Loucy (cell line): ENCODE measurements around the gene SNAPC2.

Source experiments
- H2AFZ ChIP-seq: fragments of 200-600 bp; sonication (generic); 2 replicates; pipeline ENCODE4 v1.6.0; 2016; ENCODE audit warnings: antibody characterized with exemption, mild to moderate bottlenecking, low read length, moderate library complexity
- H3F3A ChIP-seq: fragments of 200-600 bp; 2 replicates; pipeline ENCODE4 v1.6.0; 2016; ENCODE audit warnings: antibody characterized with exemption, low read depth, mild to moderate bottlenecking
- H3K27me3 ChIP-seq: fragments of 200-600 bp; sonication (generic); 2 replicates; pipeline ENCODE4 v1.6.1; 2014; ENCODE audit warnings: low read length, mild to moderate bottlenecking; ENCODE audit not compliant: insufficient read depth, poor library complexity, severe bottlenecking
- H3K36me3 ChIP-seq: fragments of 200-600 bp; sonication (generic); 2 replicates; pipeline ENCODE4 v1.6.1; 2016; ENCODE audit warnings: low read length; ENCODE audit not compliant: insufficient read depth
- H3K4me1 ChIP-seq: fragments of 200-600 bp; sonication (generic); 2 replicates; pipeline ENCODE4 v1.5.1; 2014; ENCODE audit warnings: low read length, mild to moderate bottlenecking; ENCODE audit not compliant: insufficient read depth, poor library complexity, severe bottlenecking
- H3K4me2 ChIP-seq: fragments of 200-600 bp; sonication (generic); 2 replicates; pipeline ENCODE4 v1.6.0; 2014; ENCODE audit warnings: antibody characterized with exemption, low read length, low read depth, mild to moderate bottlenecking; ENCODE audit not compliant: poor library complexity, severe bottlenecking
- H3K4me3 ChIP-seq: fragments of 200-600 bp; sonication (generic); 2 replicates; pipeline ENCODE4 v1.5.1; 2014; ENCODE audit warnings: low read length, mild to moderate bottlenecking, mixed read lengths; ENCODE audit not compliant: poor library complexity, severe bottlenecking
- H3K79me2 ChIP-seq: fragments of 200-600 bp; sonication (generic); 2 replicates; pipeline ENCODE4 v1.6.1; 2014; ENCODE audit warnings: low read length; ENCODE audit not compliant: insufficient read depth
- H3K9ac ChIP-seq: fragments of 200-600 bp; sonication (generic); 2 replicates; pipeline ENCODE4 v1.6.0; 2014; ENCODE audit warnings: mild to moderate bottlenecking, low read depth, low read length, moderate library complexity; ENCODE audit not compliant: poor library complexity, severe bottlenecking
- H3K9me2 ChIP-seq: fragments of 200-600 bp; sonication (generic); replicated peaks from 2 replicates; pipeline ENCODE4 v1.6.1; 2016; ENCODE audit warnings: low read depth, low read length, mixed read lengths
- H3K9me3 ChIP-seq: fragments of 200-600 bp; sonication (generic); 2 replicates; pipeline ENCODE4 v1.6.1; 2014; ENCODE audit warnings: mild to moderate bottlenecking, antibody characterized with exemption, low read length, low read depth; ENCODE audit not compliant: insufficient read depth
- H4K20me1 ChIP-seq: fragments of 200-600 bp; sonication (generic); 2 replicates; pipeline ENCODE4 v1.6.0; 2014; ENCODE audit warnings: antibody characterized with exemption, low read length, mild to moderate bottlenecking; ENCODE audit not compliant: insufficient read depth, poor library complexity, severe bottlenecking
- EZH2phosphoT487 ChIP-seq: fragments of 200-600 bp; IDR thresholded peaks from 2 replicates; pipeline ENCODE4 v1.6.1; 2018; ENCODE audit warnings: antibody characterized with exemption, mild to moderate bottlenecking, moderate library complexity, borderline replicate concordance
- TF ChIP-seq, protein P1 (sequence below): fragments of 200-600 bp; sonication (generic); conservative IDR thresholded peaks from 2 replicates; pipeline ENCODE4 v1.5.1; 2014; ENCODE audit warnings: mild to moderate bottlenecking, antibody characterized with exemption, low read length

Gene SNAPC2

DNA sequence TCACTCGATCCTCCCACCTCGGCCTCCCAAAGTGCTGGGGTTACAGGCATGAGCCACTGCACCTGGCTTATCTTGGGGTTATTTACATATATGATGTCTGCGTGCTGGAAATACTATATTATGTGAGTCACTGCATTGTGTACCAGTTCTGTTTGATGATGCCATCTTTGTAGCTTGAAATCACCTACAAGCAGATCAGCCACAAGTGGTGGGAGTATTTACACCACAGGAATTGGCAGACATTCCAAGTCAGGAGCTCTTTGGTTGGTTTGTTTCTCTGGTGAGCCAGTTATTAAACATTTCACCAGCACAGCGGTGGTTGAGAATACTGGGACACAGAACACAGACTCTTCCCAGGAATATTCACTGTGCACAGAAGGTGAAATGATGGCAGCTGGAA is 27.8 kb downstream of the SNAPC2 start:
- H3K4me2 ChIP-seq: no peak overlapping the region
- H3K9me2 ChIP-seq: no peaks in the 10 kb centered on the region
- peaks cover 9% of the 10 kb centered on the region for H3K4me1 ChIP-seq
- H3K4me3 ChIP-seq: no peak overlapping the region
- H3K9me3 ChIP-seq: no peaks in the 10 kb centered on the region
- no peak overlapping the region for H2AFZ ChIP-seq
- H3K36me3 ChIP-seq: no peaks in the 10 kb centered on the region
- peaks cover 4% of the 10 kb centered on the region for H3K79me2 ChIP-seq
- no peaks in the 10 kb centered on the region for H3F3A ChIP-seq
- TF ChIP-seq EZH2phosphoT487: no peak
- TF ChIP-seq, protein P1, sequence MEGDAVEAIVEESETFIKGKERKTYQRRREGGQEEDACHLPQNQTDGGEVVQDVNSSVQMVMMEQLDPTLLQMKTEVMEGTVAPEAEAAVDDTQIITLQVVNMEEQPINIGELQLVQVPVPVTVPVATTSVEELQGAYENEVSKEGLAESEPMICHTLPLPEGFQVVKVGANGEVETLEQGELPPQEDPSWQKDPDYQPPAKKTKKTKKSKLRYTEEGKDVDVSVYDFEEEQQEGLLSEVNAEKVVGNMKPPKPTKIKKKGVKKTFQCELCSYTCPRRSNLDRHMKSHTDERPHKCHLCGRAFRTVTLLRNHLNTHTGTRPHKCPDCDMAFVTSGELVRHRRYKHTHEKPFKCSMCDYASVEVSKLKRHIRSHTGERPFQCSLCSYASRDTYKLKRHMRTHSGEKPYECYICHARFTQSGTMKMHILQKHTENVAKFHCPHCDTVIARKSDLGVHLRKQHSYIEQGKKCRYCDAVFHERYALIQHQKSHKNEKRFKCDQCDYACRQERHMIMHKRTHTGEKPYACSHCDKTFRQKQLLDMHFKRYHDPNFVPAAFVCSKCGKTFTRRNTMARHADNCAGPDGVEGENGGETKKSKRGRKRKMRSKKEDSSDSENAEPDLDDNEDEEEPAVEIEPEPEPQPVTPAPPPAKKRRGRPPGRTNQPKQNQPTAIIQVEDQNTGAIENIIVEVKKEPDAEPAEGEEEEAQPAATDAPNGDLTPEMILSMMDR: no peak
- no peaks in the 10 kb centered on the region for H3K27me3 ChIP-seq
- no peak overlapping the region for H3K9ac ChIP-seq
- no peaks in the 10 kb centered on the region for H4K20me1 ChIP-seq

DNA sequence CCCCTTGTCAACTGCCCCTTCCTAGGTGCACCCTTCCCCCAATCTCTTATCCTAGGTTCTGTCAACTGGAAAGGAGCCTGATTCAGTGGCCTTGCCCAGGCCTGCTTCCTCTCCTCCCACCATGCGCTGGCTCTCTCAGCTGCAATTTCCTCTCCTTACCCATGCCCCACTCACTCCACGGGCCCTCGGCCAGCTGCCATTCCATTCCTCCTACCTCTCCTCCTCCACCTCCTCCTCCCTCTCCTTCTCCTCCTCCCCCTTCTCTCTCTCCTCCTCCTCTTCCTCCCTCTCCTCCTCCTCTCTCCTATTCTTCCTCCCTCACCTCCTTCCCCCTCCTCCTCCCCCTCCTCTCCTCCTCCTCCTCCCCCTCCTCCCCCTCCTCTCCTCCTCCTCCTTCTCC is 32.9 kb downstream of the SNAPC2 start:
- Histone ChIP-seq H3K79me2 (no peaks in the 10 kb centered on the region), H3F3A (no peaks in the 10 kb centered on the region), H3K36me3 (peaks cover 5% of the 10 kb centered on the region; the same call in 1 of the 2 replicates), H3K27me3 (no peaks in the 10 kb centered on the region), H3K4me1 (peaks cover 4% of the 10 kb centered on the region), H3K4me2 (no peak overlapping the region), H3K9ac (no peak overlapping the region), H2AFZ (no peak overlapping the region), H3K9me3 (no peaks in the 10 kb centered on the region), H3K4me3 (no peak overlapping the region), H4K20me1 (no peaks in the 10 kb centered on the region), H3K9me2 (no peaks in the 10 kb centered on the region)
- TF ChIP-seq, protein P1: no peak
- no peak for TF ChIP-seq EZH2phosphoT487

DNA sequence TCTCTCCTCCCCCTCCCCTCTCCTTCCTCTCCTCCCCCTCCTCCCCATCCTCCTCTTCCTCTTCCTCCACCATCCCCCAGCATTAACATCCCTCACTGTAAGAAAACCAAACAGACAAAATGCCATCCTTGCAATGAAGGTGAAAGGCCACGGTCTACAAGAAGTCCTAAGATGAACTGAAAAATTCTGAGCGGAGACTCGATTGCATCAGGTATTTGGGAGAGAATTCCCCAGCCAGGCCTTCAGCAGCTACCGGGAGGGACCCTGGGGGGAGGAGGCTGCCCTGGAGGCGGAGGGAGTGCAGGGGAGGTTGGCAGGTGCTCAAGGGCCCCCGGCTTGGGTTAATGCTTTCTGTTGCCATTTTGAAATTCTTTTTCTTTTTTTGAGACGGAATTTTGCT is 33.4 kb downstream of the SNAPC2 start:
- Histone ChIP-seq H3K27me3 (no peaks in the 10 kb centered on the region), H3F3A (no peaks in the 10 kb centered on the region), H3K4me1 (peaks cover 4% of the 10 kb centered on the region), H3K9me3 (no peaks in the 10 kb centered on the region), H3K4me2 (no peak overlapping the region), H4K20me1 (no peaks in the 10 kb centered on the region), H3K79me2 (no peaks in the 10 kb centered on the region), H3K4me3 (no peak overlapping the region), H3K9me2 (no peaks in the 10 kb centered on the region), H2AFZ (no peak overlapping the region), H3K9ac (no peak overlapping the region), H3K36me3 (peaks cover 9% of the 10 kb centered on the region; the same call in 1 of the 2 replicates)
- TF ChIP-seq, protein P1: no peak
- TF ChIP-seq EZH2phosphoT487: no peak
